Progenitor cell of endocrine pancreas (in vitro differentiated cells): ENCODE results near the gene SPOCD1. TPM values are rescaled to one million over a fixed set of nuclear protein-coding genes. Genes with fewer than 3 reads are reported as not detected.
A peak's percentile ranks its signal among the peaks of the same experiment; 100 is the strongest.

Experiments
- DNase-seq: peaks from one replicate; pipeline ENCODE4 v3.0.0; 2021; ENCODE audit warnings: low spot score; ENCODE audit not compliant: unreplicated experiment
- H3K27ac Mint-ChIP-seq: 2 replicates; pipeline ENCODE4 v1.8.0; 2021; ENCODE audit warnings: mild to moderate bottlenecking, moderate library complexity, mixed read lengths
- H3K27me3 Mint-ChIP-seq: 2 replicates; pipeline ENCODE4 v1.8.0; 2021; ENCODE audit warnings: mixed read lengths
- H3K36me3 Mint-ChIP-seq: 2 replicates; pipeline ENCODE4 v1.8.0; 2022; ENCODE audit warnings: mixed read lengths; ENCODE audit not compliant: insufficient read depth
- H3K4me1 Mint-ChIP-seq: 2 replicates; pipeline ENCODE4 v1.8.0; 2021; ENCODE audit warnings: low read depth, mixed read lengths
- H3K4me3 Mint-ChIP-seq: 2 replicates; pipeline ENCODE4 v1.8.0; 2021; ENCODE audit warnings: low read depth, mild to moderate bottlenecking, moderate library complexity, mixed read lengths
- H3K9me3 Mint-ChIP-seq: 2 replicates; pipeline ENCODE4 v1.8.0; 2021; ENCODE audit warnings: low read depth, mixed read lengths
- total RNA-seq: library from RNA; stranded (reverse); gene quantifications from 2 replicates; pipeline ENCODE4 v1.2.1, GENCODE V29; 2021
- TF ChIP-seq, protein P1 (sequence below): fragments of 200-600 bp; sonication (generic); IDR thresholded peaks from one replicate; pipeline ENCODE4 v1.5.0; 2021; ENCODE audit warnings: antibody characterized with exemption, mild to moderate bottlenecking; ENCODE audit not compliant: unreplicated experiment

SPOCD1 gene
- total RNA-seq, 1 donor from 2014 or later, result 0.36 TPM

- Mint-ChIP-seq H3K36me3 (no peaks in the 10 kb centered on the region), H3K27me3 (peaks cover 43% of the 10 kb centered on the region), H3K27ac (no peak overlapping the region), H3K4me3 (peak overlapping the region; percentile 65), H3K9me3 (no peaks in the 10 kb centered on the region), H3K4me1 (peaks cover 6% of the 10 kb centered on the region)
- TF ChIP-seq, protein P1, sequence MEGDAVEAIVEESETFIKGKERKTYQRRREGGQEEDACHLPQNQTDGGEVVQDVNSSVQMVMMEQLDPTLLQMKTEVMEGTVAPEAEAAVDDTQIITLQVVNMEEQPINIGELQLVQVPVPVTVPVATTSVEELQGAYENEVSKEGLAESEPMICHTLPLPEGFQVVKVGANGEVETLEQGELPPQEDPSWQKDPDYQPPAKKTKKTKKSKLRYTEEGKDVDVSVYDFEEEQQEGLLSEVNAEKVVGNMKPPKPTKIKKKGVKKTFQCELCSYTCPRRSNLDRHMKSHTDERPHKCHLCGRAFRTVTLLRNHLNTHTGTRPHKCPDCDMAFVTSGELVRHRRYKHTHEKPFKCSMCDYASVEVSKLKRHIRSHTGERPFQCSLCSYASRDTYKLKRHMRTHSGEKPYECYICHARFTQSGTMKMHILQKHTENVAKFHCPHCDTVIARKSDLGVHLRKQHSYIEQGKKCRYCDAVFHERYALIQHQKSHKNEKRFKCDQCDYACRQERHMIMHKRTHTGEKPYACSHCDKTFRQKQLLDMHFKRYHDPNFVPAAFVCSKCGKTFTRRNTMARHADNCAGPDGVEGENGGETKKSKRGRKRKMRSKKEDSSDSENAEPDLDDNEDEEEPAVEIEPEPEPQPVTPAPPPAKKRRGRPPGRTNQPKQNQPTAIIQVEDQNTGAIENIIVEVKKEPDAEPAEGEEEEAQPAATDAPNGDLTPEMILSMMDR, result no peak
- peak; percentile 45 for DNase-seq
Observed at GRCh38 chr1:31760471-31761470, 55.1 kb downstream of the SPOCD1 start.

GRCh38 chr1:31759298-31760023 lies 56.4 kb downstream of the SPOCD1 start:
- Mint-ChIP-seq H3K27me3 (peaks cover 34% of the 10 kb centered on the region), H3K36me3 (no peaks in the 10 kb centered on the region), H3K27ac (no peak overlapping the region), H3K4me1 (peaks cover 4% of the 10 kb centered on the region), H3K4me3 (peak overlapping the region; percentile 65), H3K9me3 (no peaks in the 10 kb centered on the region)
- DNase-seq, result no peak
- TF ChIP-seq, protein P1, result no peak

- no peaks in the 10 kb centered on the region for H3K9me3 Mint-ChIP-seq
- no peak overlapping the region for H3K27ac Mint-ChIP-seq
- TF ChIP-seq, protein P1, result no peak
- H3K36me3 Mint-ChIP-seq, result no peaks in the 10 kb centered on the region
- no peak for DNase-seq
- peaks cover 4% of the 10 kb centered on the region for H3K4me1 Mint-ChIP-seq
- no peak overlapping the region for H3K4me3 Mint-ChIP-seq
- H3K27me3 Mint-ChIP-seq, result peaks cover 34% of the 10 kb centered on the region
Observed at GRCh38 chr1:31758823-31759222, 57.0 kb downstream of the SPOCD1 start.

- Mint-ChIP-seq H3K27ac (no peak overlapping the region), H3K9me3 (no peaks in the 10 kb centered on the region), H3K4me3 (no peak overlapping the region), H3K27me3 (peaks cover 28% of the 10 kb centered on the region), H3K4me1 (peaks cover 2% of the 10 kb centered on the region), H3K36me3 (no peaks in the 10 kb centered on the region)
- no peak for DNase-seq
- TF ChIP-seq, protein P1, result no peak
Observed at GRCh38 chr1:31757989-31758388, 57.8 kb downstream of the SPOCD1 start.

DNA sequence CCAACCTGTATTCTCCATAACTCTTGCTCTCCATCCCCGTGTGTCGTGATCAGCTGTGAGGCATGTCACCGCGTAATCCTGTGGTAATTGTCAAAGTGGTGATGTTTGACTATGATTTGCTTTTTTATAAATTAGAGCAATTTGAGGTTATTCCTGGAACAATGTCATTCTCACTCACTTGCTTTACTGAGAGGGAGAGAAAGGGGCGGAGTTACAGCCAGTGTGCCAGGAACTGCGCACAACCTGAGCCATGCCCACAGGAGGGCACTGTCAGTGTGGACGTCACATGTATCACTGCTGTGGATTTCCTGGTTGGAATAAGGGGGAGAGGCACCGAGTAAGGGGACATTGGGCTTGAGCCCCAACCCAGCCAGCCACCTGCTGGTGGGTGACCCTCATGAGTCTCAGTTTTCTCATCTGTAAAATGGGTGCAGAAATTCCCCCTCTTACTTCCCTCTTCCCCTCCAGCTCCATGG lies 58.6 kb downstream of the SPOCD1 start:
- H3K27ac Mint-ChIP-seq, result no peak overlapping the region
- TF ChIP-seq, protein P1, result no peak
- peaks cover 2% of the 10 kb centered on the region for H3K4me1 Mint-ChIP-seq
- DNase-seq, result no peak
- no peaks in the 10 kb centered on the region for H3K36me3 Mint-ChIP-seq
- H3K9me3 Mint-ChIP-seq, result no peaks in the 10 kb centered on the region
- no peak overlapping the region for H3K4me3 Mint-ChIP-seq
- H3K27me3 Mint-ChIP-seq, result peaks cover 25% of the 10 kb centered on the region
